Liver (tissue), 9 donors: ENCODE results near the gene ATP1B2. TPM values are rescaled to one million over a fixed set of nuclear protein-coding genes. Genes with fewer than 3 reads are reported as not detected.

Source experiments
- DNase-seq: peaks from one replicate; pipeline ENCODE4 v3.0.0-alpha.2; 2017; ENCODE audit warnings: low spot score
- H3K27ac ChIP-seq, 2 donors: one replicate each; pipeline ENCODE4 v1.7.0; 2013; ENCODE audit warnings: inconsistent platforms in 2 of 2, low read length in 2 of 2, control low read depth in 1 of 2, low read depth in 1 of 2, mild to moderate bottlenecking in 1 of 2
- H3K27me3 ChIP-seq, 4 donors: one replicate each; pipeline versions ENCODE4 v1.6.1 to v1.7.0; 2013; ENCODE audit warnings: low read length in 3 of 4, inconsistent platforms in 1 of 4, mild to moderate bottlenecking in 1 of 4, moderate library complexity in 1 of 4; ENCODE audit not compliant: control insufficient read depth in 4 of 4, insufficient read depth in 4 of 4
- H3K36me3 ChIP-seq, 4 donors: one replicate each; pipeline versions ENCODE4 v1.6.1 to v1.7.0; 2013; ENCODE audit warnings: low read length in 3 of 4, mild to moderate bottlenecking in 3 of 4, low read depth in 1 of 4, moderate library complexity in 1 of 4; ENCODE audit not compliant: control insufficient read depth in 4 of 4, insufficient read depth in 3 of 4
- H3K4me1 ChIP-seq, 4 donors: one replicate each; pipeline versions ENCODE4 v1.6.1 to v1.7.0; 2013; ENCODE audit warnings: low read length in 3 of 4, mild to moderate bottlenecking in 3 of 4, moderate library complexity in 1 of 4; ENCODE audit not compliant: control insufficient read depth in 4 of 4, insufficient read depth in 4 of 4
- H3K4me3 ChIP-seq, 3 donors: one replicate each; pipeline versions ENCODE4 v1.6.1 to v1.7.0; 2013; ENCODE audit warnings: low read length in 3 of 3, control low read depth in 1 of 3, low read depth in 1 of 3, mild to moderate bottlenecking in 1 of 3
- H3K9ac ChIP-seq, 2 donors: one replicate each; pipeline ENCODE4 v1.7.0; 2013; ENCODE audit warnings: low read length in 2 of 2, mild to moderate bottlenecking in 2 of 2, moderate library complexity in 2 of 2, control low read depth in 1 of 2, low read depth in 1 of 2
- H3K9me3 ChIP-seq, 4 donors: one replicate each; pipeline versions ENCODE4 v1.6.1 to v1.7.0; 2013; ENCODE audit warnings: low read length in 3 of 4; ENCODE audit not compliant: control insufficient read depth in 4 of 4
- ATF3 ChIP-seq: IDR thresholded peaks from 2 replicates; pipeline ENCODE4 v1.6.1; 2016; ENCODE audit warnings: antibody characterized with exemption
- EGR1 ChIP-seq, 2 donors: IDR thresholded peaks; 2 replicates each; pipeline ENCODE4 v1.6.1; 2016 to 2018; ENCODE audit warnings: antibody characterized with exemption in 2 of 2, low read depth in 2 of 2
- FOXA1 ChIP-seq: IDR thresholded peaks from 2 replicates; pipeline ENCODE4 v1.6.1; 2016; ENCODE audit warnings: antibody characterized with exemption
- FOXA2 ChIP-seq: IDR thresholded peaks from 2 replicates; pipeline ENCODE4 v1.6.1; 2016; ENCODE audit warnings: antibody characterized with exemption
- GABPA ChIP-seq, 2 donors: IDR thresholded peaks in 1 of 2; conservative IDR thresholded peaks in 1 of 2; 2 replicates each; pipeline ENCODE4 v1.6.1; 2016; ENCODE audit warnings: antibody characterized with exemption in 2 of 2, mild to moderate bottlenecking in 1 of 2, moderate library complexity in 1 of 2
- HNF4A ChIP-seq, 2 donors: conservative IDR thresholded peaks; 2 replicates each; pipeline ENCODE4 v1.6.1; 2016; ENCODE audit warnings: antibody characterized with exemption in 2 of 2, mild to moderate bottlenecking in 2 of 2
- HNF4G ChIP-seq: IDR thresholded peaks from 2 replicates; pipeline ENCODE4 v1.6.1; 2016; ENCODE audit warnings: antibody characterized with exemption
- JUND ChIP-seq, 2 donors: IDR thresholded peaks; 2 replicates each; pipeline ENCODE4 v1.6.1; 2016; ENCODE audit warnings: antibody characterized with exemption in 2 of 2
- NR2F2 ChIP-seq: IDR thresholded peaks from 2 replicates; pipeline ENCODE4 v1.6.1; 2016; ENCODE audit warnings: antibody characterized with exemption
- RAD21 ChIP-seq, 2 donors: IDR thresholded peaks; 2 replicates each; pipeline ENCODE4 v1.6.1; 2016; ENCODE audit warnings: antibody characterized with exemption in 2 of 2, mild to moderate bottlenecking in 2 of 2
- RXRA ChIP-seq, 2 donors: IDR thresholded peaks; 2 replicates each; pipeline ENCODE4 v1.6.1; 2017 to 2018; ENCODE audit warnings: antibody characterized with exemption in 2 of 2, mild to moderate bottlenecking in 1 of 2
- SP1 ChIP-seq: IDR thresholded peaks from 2 replicates; pipeline ENCODE4 v1.6.1; 2018; ENCODE audit warnings: antibody characterized with exemption, mild to moderate bottlenecking
- TAF1 ChIP-seq: conservative IDR thresholded peaks from 2 replicates; pipeline ENCODE4 v1.6.1; 2016; ENCODE audit warnings: antibody characterized with exemption, mild to moderate bottlenecking
- YY1 ChIP-seq: IDR thresholded peaks from 2 replicates; pipeline ENCODE4 v1.6.1; 2016; ENCODE audit warnings: antibody characterized with exemption, mild to moderate bottlenecking
- ZBTB33 ChIP-seq: IDR thresholded peaks from 2 replicates; pipeline ENCODE4 v1.6.1; 2016; ENCODE audit warnings: antibody characterized with exemption
- WGBS: extraction: QIAGEN DNeasy Blood & Tissue Kit; methylation state at CpG from one replicate; pipeline ENCODE4 v1.1.7; 2013; 5-methylcytosine and 5-hydroxymethylcytosine counted together
- polyA plus RNA-seq, 2 donors: library from polyadenylated mRNA; stranded (reverse) in 1 of 2; unstranded in 1 of 2; fragments of 200-250 nt in 1 of 2; fragments of >200 nt in 1 of 2; fragmentation: Nextera tagmentation in 1 of 2; extraction: Ambion mirVana in 1 of 2; gene quantifications; one replicate each; pipeline versions ENCODE4 v1.2.1 to v1.2.3, GENCODE V29; 2013 to 2015
- total RNA-seq, 2 donors: library from RNA; depleted of rRNA; stranded (reverse); fragments of >200 nt; gene quantifications; one replicate each; pipeline ENCODE4 v1.2.3, GENCODE V29; 2014
- TF ChIP-seq, protein P1 (sequence below): IDR thresholded peaks from 2 replicates; pipeline ENCODE4 v1.6.1; 2016; ENCODE audit warnings: antibody characterized with exemption, mild to moderate bottlenecking
- TF ChIP-seq, protein P2 (sequence below): fragments of 150-350 bp; IDR thresholded peaks from 2 replicates; pipeline ENCODE4 v1.5.1; 2017; ENCODE audit warnings: improper control_type of control experiment, low read depth, low read length; ENCODE audit not compliant: missing input control
- TF ChIP-seq, protein P3 (sequence below): IDR thresholded peaks from 2 replicates; pipeline ENCODE4 v1.6.1; 2016; ENCODE audit warnings: antibody characterized with exemption
- donor health status: healthy.
- donor health status: healthy.
- donor health status: healthy.
- donor health status: healthy.
- donor health status: healthy.

The ATP1B2 gene
- total and polyA plus RNA-seq, 4 donors: 0.33 to 8.3 (median 2.0) TPM

- no peak overlapping the region for H3K27ac ChIP-seq
- no peak overlapping the region for H3K9ac ChIP-seq
- no peak for TF ChIP-seq NR2F2
- TF ChIP-seq FOXA2: no peak
- TF ChIP-seq, protein P1, sequence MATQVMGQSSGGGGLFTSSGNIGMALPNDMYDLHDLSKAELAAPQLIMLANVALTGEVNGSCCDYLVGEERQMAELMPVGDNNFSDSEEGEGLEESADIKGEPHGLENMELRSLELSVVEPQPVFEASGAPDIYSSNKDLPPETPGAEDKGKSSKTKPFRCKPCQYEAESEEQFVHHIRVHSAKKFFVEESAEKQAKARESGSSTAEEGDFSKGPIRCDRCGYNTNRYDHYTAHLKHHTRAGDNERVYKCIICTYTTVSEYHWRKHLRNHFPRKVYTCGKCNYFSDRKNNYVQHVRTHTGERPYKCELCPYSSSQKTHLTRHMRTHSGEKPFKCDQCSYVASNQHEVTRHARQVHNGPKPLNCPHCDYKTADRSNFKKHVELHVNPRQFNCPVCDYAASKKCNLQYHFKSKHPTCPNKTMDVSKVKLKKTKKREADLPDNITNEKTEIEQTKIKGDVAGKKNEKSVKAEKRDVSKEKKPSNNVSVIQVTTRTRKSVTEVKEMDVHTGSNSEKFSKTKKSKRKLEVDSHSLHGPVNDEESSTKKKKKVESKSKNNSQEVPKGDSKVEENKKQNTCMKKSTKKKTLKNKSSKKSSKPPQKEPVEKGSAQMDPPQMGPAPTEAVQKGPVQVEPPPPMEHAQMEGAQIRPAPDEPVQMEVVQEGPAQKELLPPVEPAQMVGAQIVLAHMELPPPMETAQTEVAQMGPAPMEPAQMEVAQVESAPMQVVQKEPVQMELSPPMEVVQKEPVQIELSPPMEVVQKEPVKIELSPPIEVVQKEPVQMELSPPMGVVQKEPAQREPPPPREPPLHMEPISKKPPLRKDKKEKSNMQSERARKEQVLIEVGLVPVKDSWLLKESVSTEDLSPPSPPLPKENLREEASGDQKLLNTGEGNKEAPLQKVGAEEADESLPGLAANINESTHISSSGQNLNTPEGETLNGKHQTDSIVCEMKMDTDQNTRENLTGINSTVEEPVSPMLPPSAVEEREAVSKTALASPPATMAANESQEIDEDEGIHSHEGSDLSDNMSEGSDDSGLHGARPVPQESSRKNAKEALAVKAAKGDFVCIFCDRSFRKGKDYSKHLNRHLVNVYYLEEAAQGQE: no peak
- no peak for TF ChIP-seq GABPA (IDR thresholded peaks at IDR 0.05 in 1 of 2, conservative IDR thresholded peaks at IDR 0.05 in 1 of 2)
- TF ChIP-seq HNF4G: no peak
- no peak for TF ChIP-seq RXRA (IDR thresholded peaks at IDR 0.05)
- no peak for TF ChIP-seq YY1
- TF ChIP-seq, protein P2, sequence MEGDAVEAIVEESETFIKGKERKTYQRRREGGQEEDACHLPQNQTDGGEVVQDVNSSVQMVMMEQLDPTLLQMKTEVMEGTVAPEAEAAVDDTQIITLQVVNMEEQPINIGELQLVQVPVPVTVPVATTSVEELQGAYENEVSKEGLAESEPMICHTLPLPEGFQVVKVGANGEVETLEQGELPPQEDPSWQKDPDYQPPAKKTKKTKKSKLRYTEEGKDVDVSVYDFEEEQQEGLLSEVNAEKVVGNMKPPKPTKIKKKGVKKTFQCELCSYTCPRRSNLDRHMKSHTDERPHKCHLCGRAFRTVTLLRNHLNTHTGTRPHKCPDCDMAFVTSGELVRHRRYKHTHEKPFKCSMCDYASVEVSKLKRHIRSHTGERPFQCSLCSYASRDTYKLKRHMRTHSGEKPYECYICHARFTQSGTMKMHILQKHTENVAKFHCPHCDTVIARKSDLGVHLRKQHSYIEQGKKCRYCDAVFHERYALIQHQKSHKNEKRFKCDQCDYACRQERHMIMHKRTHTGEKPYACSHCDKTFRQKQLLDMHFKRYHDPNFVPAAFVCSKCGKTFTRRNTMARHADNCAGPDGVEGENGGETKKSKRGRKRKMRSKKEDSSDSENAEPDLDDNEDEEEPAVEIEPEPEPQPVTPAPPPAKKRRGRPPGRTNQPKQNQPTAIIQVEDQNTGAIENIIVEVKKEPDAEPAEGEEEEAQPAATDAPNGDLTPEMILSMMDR: no peak
- no peak for TF ChIP-seq HNF4A (conservative IDR thresholded peaks at IDR 0.05)
- TF ChIP-seq ZBTB33: no peak
- no peak for TF ChIP-seq FOXA1
- TF ChIP-seq SP1: no peak
- TF ChIP-seq JUND (IDR thresholded peaks at IDR 0.05): no peak
- TF ChIP-seq, protein P3, sequence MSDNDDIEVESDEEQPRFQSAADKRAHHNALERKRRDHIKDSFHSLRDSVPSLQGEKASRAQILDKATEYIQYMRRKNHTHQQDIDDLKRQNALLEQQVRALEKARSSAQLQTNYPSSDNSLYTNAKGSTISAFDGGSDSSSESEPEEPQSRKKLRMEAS: no peak
- TF ChIP-seq RAD21 (IDR thresholded peaks at IDR 0.05): no peak
- TF ChIP-seq ATF3: no peak
- no peak for TF ChIP-seq EGR1 (IDR thresholded peaks at IDR 0.05; ENCODE audit: low read depth in 2 of 2)
- no peak for TF ChIP-seq TAF1
- H3K4me3 ChIP-seq: peak overlapping the region in 2 of 3 donors; percentile 49 to 50
- peak; percentile 49 for DNase-seq
- H3K27me3 ChIP-seq: no peaks in the 10 kb centered on the region
- H3K9me3 ChIP-seq: no peaks in the 10 kb centered on the region
- H3K4me1 ChIP-seq: peaks cover 4 to 18% (median 9%) of the 10 kb centered on the region in 4 donors
- whole genome bisulfite sequencing: 13% methylated on average over 54 of the region's 54 CpGs
- no peaks in the 10 kb centered on the region for H3K36me3 ChIP-seq
These were observed 1.1 kb downstream of the ATP1B2 start for GRCh38 chr17:7651665-7652387.
